ENCODE results near the gene RPTOR.

The RPTOR gene

GRCh38 chr17:80852476-80853015 is 307.9 kb downstream of the RPTOR start:
- H3K4me3 ChIP-seq (ENCODE audit: low read length) = no peak overlapping the region
- H3K9ac ChIP-seq (ENCODE audit: low read length) = no peak overlapping the region
- H2AFZ ChIP-seq (ENCODE audit: low read depth, low read length) = no peak overlapping the region
- no peaks in the 10 kb centered on the region for H3K79me2 ChIP-seq (ENCODE audit: low read length)
- no peaks in the 10 kb centered on the region for H4K20me1 ChIP-seq (ENCODE audit: insufficient read depth, low read length)
- no peak overlapping the region for H3K27ac ChIP-seq (ENCODE audit: low read length)
- peaks cover 16% of the 10 kb centered on the region for H3K4me1 ChIP-seq (ENCODE audit: low read length)
- no peaks in the 10 kb centered on the region for H3K27me3 ChIP-seq (ENCODE audit: low read depth, low read length)
- H3K9me3 ChIP-seq (ENCODE audit: insufficient read depth, low read length) = no peaks in the 10 kb centered on the region
- TF ChIP-seq CTCF (IDR thresholded peaks at IDR 0.05; ENCODE audit: low read depth, low read length) (no peak), EZH2phosphoT487 (IDR thresholded peaks at IDR 0.05; ENCODE audit: low read depth) (no peak)
- peaks cover 8% of the 10 kb centered on the region for H3K36me3 ChIP-seq (replicated peaks; ENCODE audit: low read depth, low read length)
- no peak overlapping the region for H3K4me2 ChIP-seq (ENCODE audit: low read length)

GRCh38 chr17:80853076-80853475 is 308.4 kb downstream of the RPTOR start:
- no peak overlapping the region for H3K4me2 ChIP-seq (ENCODE audit: low read length)

GRCh38 chr17:80854220-80854619 is 309.6 kb downstream of the RPTOR start:
- H4K20me1 ChIP-seq (ENCODE audit: insufficient read depth, low read length) = no peaks in the 10 kb centered on the region
- no peak overlapping the region for H2AFZ ChIP-seq (ENCODE audit: low read depth, low read length)
- no peak overlapping the region for H3K9ac ChIP-seq (ENCODE audit: low read length)
- TF ChIP-seq CTCF (IDR thresholded peaks at IDR 0.05; ENCODE audit: low read depth, low read length) (no peak), EZH2phosphoT487 (IDR thresholded peaks at IDR 0.05; ENCODE audit: low read depth) (no peak)
- H3K27ac ChIP-seq (ENCODE audit: low read length) = no peak overlapping the region
- no peak overlapping the region for H3K4me3 ChIP-seq (ENCODE audit: low read length)
- no peaks in the 10 kb centered on the region for H3K27me3 ChIP-seq (ENCODE audit: low read depth, low read length)
- H3K4me1 ChIP-seq (ENCODE audit: low read length) = peaks cover 16% of the 10 kb centered on the region
- no peak overlapping the region for H3K4me2 ChIP-seq (ENCODE audit: low read length)
- no peaks in the 10 kb centered on the region for H3K9me3 ChIP-seq (ENCODE audit: insufficient read depth, low read length)
- H3K36me3 ChIP-seq (replicated peaks; ENCODE audit: low read depth, low read length) = peaks cover 8% of the 10 kb centered on the region
- no peaks in the 10 kb centered on the region for H3K79me2 ChIP-seq (ENCODE audit: low read length)

More at GRCh38 chr17:80853076-80853475, 308.4 kb downstream of the RPTOR start:
- peaks cover 8% of the 10 kb centered on the region for H3K36me3 ChIP-seq (replicated peaks; ENCODE audit: low read depth, low read length)
- no peak overlapping the region for H3K27ac ChIP-seq (ENCODE audit: low read length)
- no peak for TF ChIP-seq EZH2phosphoT487 (IDR thresholded peaks at IDR 0.05; ENCODE audit: low read depth)
- TF ChIP-seq CTCF (IDR thresholded peaks at IDR 0.05; ENCODE audit: low read depth, low read length) = no peak
- H2AFZ ChIP-seq (ENCODE audit: low read depth, low read length) = no peak overlapping the region
- H3K9me3 ChIP-seq (ENCODE audit: insufficient read depth, low read length) = no peaks in the 10 kb centered on the region
- no peak overlapping the region for H3K4me3 ChIP-seq (ENCODE audit: low read length)
- peaks cover 16% of the 10 kb centered on the region for H3K4me1 ChIP-seq (ENCODE audit: low read length)
- no peak overlapping the region for H3K9ac ChIP-seq (ENCODE audit: low read length)
- H3K79me2 ChIP-seq (ENCODE audit: low read length) = no peaks in the 10 kb centered on the region
- no peaks in the 10 kb centered on the region for H3K27me3 ChIP-seq (ENCODE audit: low read depth, low read length)
- no peaks in the 10 kb centered on the region for H4K20me1 ChIP-seq (ENCODE audit: insufficient read depth, low read length)

GRCh38 chr17:80855196-80855947 is 310.7 kb downstream of the RPTOR start:
- no peak overlapping the region for H3K9ac ChIP-seq (ENCODE audit: low read length)
- H3K79me2 ChIP-seq (ENCODE audit: low read length) = no peaks in the 10 kb centered on the region
- no peak overlapping the region for H3K27ac ChIP-seq (ENCODE audit: low read length)
- no peak overlapping the region for H3K4me3 ChIP-seq (ENCODE audit: low read length)
- H2AFZ ChIP-seq (ENCODE audit: low read depth, low read length) = no peak overlapping the region
- H4K20me1 ChIP-seq (ENCODE audit: insufficient read depth, low read length) = no peaks in the 10 kb centered on the region
- H3K9me3 ChIP-seq (ENCODE audit: insufficient read depth, low read length) = no peaks in the 10 kb centered on the region
- H3K27me3 ChIP-seq (ENCODE audit: low read depth, low read length) = no peaks in the 10 kb centered on the region
- peaks cover 7% of the 10 kb centered on the region for H3K36me3 ChIP-seq (replicated peaks; ENCODE audit: low read depth, low read length)
- peaks cover 16% of the 10 kb centered on the region for H3K4me1 ChIP-seq (ENCODE audit: low read length)
- no peak for TF ChIP-seq CTCF (IDR thresholded peaks at IDR 0.05; ENCODE audit: low read depth, low read length)
- no peak for TF ChIP-seq EZH2phosphoT487 (IDR thresholded peaks at IDR 0.05; ENCODE audit: low read depth)
- H3K4me2 ChIP-seq (ENCODE audit: low read length) = no peak overlapping the region
